Measurements from ENCODE around the gene SPATA33. TPM values are rescaled to one million over a fixed set of nuclear protein-coding genes. Genes with fewer than 3 reads are reported as not detected.
A peak's percentile ranks its signal among the peaks of the same experiment; 100 is the strongest.
"Not testable (repeated sequence)": the region's sequence is repeated elsewhere in the genome, so short reads cannot be mapped to it uniquely, and the experiment has no call there.

The SPATA33 gene
- total RNA-seq, 1 donor from 2014 or later = 42.6 TPM

GRCh38 chr16:89633064-89633631 is 24.5 kb upstream of the SPATA33 start:
- H3K9me3 Mint-ChIP-seq = no peaks in the 10 kb centered on the region
- no peak for DNase-seq (ENCODE audit: low read depth, low spot score)
- H3K4me3 Mint-ChIP-seq = no peak overlapping the region
- no peak for TF ChIP-seq CTCF (conservative IDR thresholded peaks at IDR 0.05)
- H3K4me1 Mint-ChIP-seq = no peaks in the 10 kb centered on the region
- peaks cover 29% of the 10 kb centered on the region for H3K27me3 Mint-ChIP-seq (ENCODE audit: low read depth)
- H3K36me3 Mint-ChIP-seq (ENCODE audit: low read depth) = no peaks in the 10 kb centered on the region
- no peak overlapping the region for H3K27ac Mint-ChIP-seq (ENCODE audit: unreplicated experiment)

- Mint-ChIP-seq H3K27ac (ENCODE audit: unreplicated experiment) (peak overlapping the region; percentile 27), H3K27me3 (ENCODE audit: low read depth) (peaks cover 29% of the 10 kb centered on the region)
- H3K4me3 Mint-ChIP-seq; H3K9me3 Mint-ChIP-seq; H3K36me3 Mint-ChIP-seq (ENCODE audit: low read depth); DNase-seq (ENCODE audit: low read depth, low spot score); H3K4me1 Mint-ChIP-seq: not testable (repeated sequence)
Observed at GRCh38 chr16:89634463-89635385, 22.9 kb upstream of the SPATA33 start.

GRCh38 chr16:89636663-89637062 is 21.0 kb upstream of the SPATA33 start:
- no peak overlapping the region for H3K27ac Mint-ChIP-seq (ENCODE audit: unreplicated experiment)
- H3K9me3 Mint-ChIP-seq = no peaks in the 10 kb centered on the region
- H3K4me1 Mint-ChIP-seq = peaks cover 9% of the 10 kb centered on the region
- peaks cover 29% of the 10 kb centered on the region for H3K27me3 Mint-ChIP-seq (ENCODE audit: low read depth)
- H3K4me3 Mint-ChIP-seq = no peak overlapping the region
- H3K36me3 Mint-ChIP-seq (ENCODE audit: low read depth) = no peaks in the 10 kb centered on the region
- TF ChIP-seq CTCF (conservative IDR thresholded peaks at IDR 0.05) = no peak
- DNase-seq (ENCODE audit: low read depth, low spot score) = no peak

- no peak for DNase-seq (ENCODE audit: low read depth, low spot score)
- Mint-ChIP-seq H3K27ac (ENCODE audit: unreplicated experiment) (no peak overlapping the region), H3K36me3 (ENCODE audit: low read depth) (no peaks in the 10 kb centered on the region), H3K9me3 (no peaks in the 10 kb centered on the region), H3K4me1 (peaks cover 9% of the 10 kb centered on the region), H3K4me3 (no peak overlapping the region), H3K27me3 (ENCODE audit: low read depth) (peaks cover 26% of the 10 kb centered on the region)
- TF ChIP-seq CTCF (conservative IDR thresholded peaks at IDR 0.05) = no peak
Observed at GRCh38 chr16:89637379-89637778, 20.3 kb upstream of the SPATA33 start.

GRCh38 chr16:89638455-89638854 is 19.2 kb upstream of the SPATA33 start:
- no peaks in the 10 kb centered on the region for H3K9me3 Mint-ChIP-seq
- H3K36me3 Mint-ChIP-seq (ENCODE audit: low read depth) = no peaks in the 10 kb centered on the region
- no peak for TF ChIP-seq CTCF (conservative IDR thresholded peaks at IDR 0.05)
- no peak overlapping the region for H3K27ac Mint-ChIP-seq (ENCODE audit: unreplicated experiment)
- DNase-seq (ENCODE audit: low read depth, low spot score) = no peak
- peaks cover 19% of the 10 kb centered on the region for H3K27me3 Mint-ChIP-seq (ENCODE audit: low read depth)
- H3K4me1 Mint-ChIP-seq = peaks cover 9% of the 10 kb centered on the region
- no peak overlapping the region for H3K4me3 Mint-ChIP-seq

- Mint-ChIP-seq H3K4me1 (peaks cover 9% of the 10 kb centered on the region), H3K27me3 (ENCODE audit: low read depth) (peaks cover 10% of the 10 kb centered on the region), H3K27ac (ENCODE audit: unreplicated experiment) (no peak overlapping the region), H3K4me3 (no peak overlapping the region), H3K9me3 (no peaks in the 10 kb centered on the region), H3K36me3 (ENCODE audit: low read depth) (no peaks in the 10 kb centered on the region)
- no peak for TF ChIP-seq CTCF (conservative IDR thresholded peaks at IDR 0.05)
- no peak for DNase-seq (ENCODE audit: low read depth, low spot score)
Observed at GRCh38 chr16:89639385-89639784, 18.3 kb upstream of the SPATA33 start.
